Spleen (tissue), 11 donors: Measurements from ENCODE around the gene RAE1. TPM values are rescaled to one million over a fixed set of nuclear protein-coding genes. Genes with fewer than 3 reads are reported as not detected.

ENCODE experiments used
- DNase-seq: peaks from one replicate; pipeline ENCODE4 v3.0.0-alpha.2; 2020
- H3K27ac ChIP-seq, 8 donors: fragments of 200-600 bp; sonication (generic) in 7 of 8; 1 replicate in 4 of 8; 2 replicates in 4 of 8; pipeline versions ENCODE4 v1.5.0 to v1.8.0; 2016 to 2021; ENCODE audit warnings: inconsistent platforms in 4 of 8, mild to moderate bottlenecking in 4 of 8, moderate library complexity in 1 of 8
- H3K27me3 ChIP-seq, 7 donors: fragments of 200-600 bp; sonication (generic) in 6 of 7; replicated peaks in 1 of 7; 1 replicate in 4 of 7; 2 replicates in 3 of 7; pipeline versions ENCODE4 v1.5.0 to v1.8.0; 2016 to 2021; ENCODE audit warnings: inconsistent platforms in 3 of 7, mild to moderate bottlenecking in 1 of 7
- H3K36me3 ChIP-seq, 6 donors: fragments of 200-600 bp; sonication (generic) in 5 of 6; 1 replicate in 4 of 6; 2 replicates in 2 of 6; pipeline versions ENCODE4 v1.5.0 to v1.8.0; 2016 to 2021; ENCODE audit warnings: inconsistent platforms in 2 of 6
- H3K4me1 ChIP-seq, 6 donors: fragments of 200-600 bp; sonication (generic) in 5 of 6; 1 replicate in 3 of 6; 2 replicates in 3 of 6; pipeline versions ENCODE4 v1.5.0 to v1.8.0; 2016 to 2021; ENCODE audit warnings: inconsistent platforms in 3 of 6
- H3K4me3 ChIP-seq, 8 donors: fragments of 200-600 bp; sonication (generic) in 7 of 8; 1 replicate in 4 of 8; 2 replicates in 4 of 8; pipeline versions ENCODE4 v1.5.0 to v1.8.0; 2016 to 2021; ENCODE audit warnings: inconsistent platforms in 4 of 8, mild to moderate bottlenecking in 4 of 8, moderate library complexity in 2 of 8
- H3K9me3 ChIP-seq, 8 donors: fragments of 200-600 bp; sonication (generic) in 7 of 8; 1 replicate in 4 of 8; 2 replicates in 4 of 8; pipeline versions ENCODE4 v1.5.0 to v1.8.0; 2016 to 2021; ENCODE audit warnings: inconsistent platforms in 4 of 8
- POLR2A ChIP-seq, 3 donors: fragments of 450-650 bp; IDR thresholded peaks; one replicate each; pipeline ENCODE4 v1.5.1; 2017; ENCODE audit warnings: antibody characterized with exemption in 3 of 3, mild to moderate bottlenecking in 1 of 3
- POLR2AphosphoS5 ChIP-seq, 3 donors: sonication (generic); formaldehyde crosslinking; IDR thresholded peaks; one replicate each; pipeline ENCODE4 v1.5.1; 2017; ENCODE audit warnings: antibody characterized with exemption in 3 of 3
- WGBS, 5 donors: extraction: QIAGEN DNeasy Blood & Tissue Kit in 3 of 5; methylation state at CpG; one replicate each; pipeline versions ENCODE4 v1.1.5 to v1.1.7; 2013 to 2018; 5-methylcytosine and 5-hydroxymethylcytosine counted together
- intact Hi-C: fragments of 100-400 bp; cut with DNase I; formaldehyde crosslinking; loops from one replicate; pipeline ENCODE4 v1.15.0; 2023; ENCODE audit warnings: low total_unique reads
- microRNA-seq, 3 donors: library from miRNA; unstranded; fragments of <30 nt; microRNA quantifications; one replicate each; pipeline versions ENCODE4 to v1.1.0, GENCODE V29; 2019 to 2020
- polyA plus RNA-seq, 3 donors: library from polyadenylated mRNA; stranded (reverse); fragments of 200-250 nt; gene quantifications; one replicate each; pipeline ENCODE4 v1.2.1, GENCODE V29; 2013
- small RNA-seq, 4 donors: library from RNA; depleted of rRNA; stranded (forward); fragments of <200 nt; gene quantifications; one replicate each; pipeline ENCODE3, GENCODE V24; 2016
- total RNA-seq, 7 donors: library from RNA; depleted of rRNA in 3 of 7; stranded (reverse); fragments of >200 nt in 3 of 7; fragmentation: NEBNext Ultra II Directional in 4 of 7; extraction: Animal tissue kit (Norgen Biotek cat#: 25700) in 4 of 7; gene quantifications; one replicate each; pipeline versions ENCODE4 v1.1.0 to v1.2.1, GENCODE V29; 2016 to 2021
- TF ChIP-seq, protein P1 (sequence below), 11 experiments: fragments of 200-600 bp in 7 of 11; fragments of 450-650 bp in 4 of 11; sonication (generic) in 4 of 11; IDR thresholded peaks in 8 of 11; conservative IDR thresholded peaks in 3 of 11; 1 replicate in 7 of 11; 2 replicates in 4 of 11; pipeline versions ENCODE4 v1.4.0 to v1.8.0; 2016 to 2021; ENCODE audit warnings: antibody characterized with exemption in 11 of 11, inconsistent platforms in 4 of 11, mild to moderate bottlenecking in 1 of 11
- donor health status: healthy with polysubstance abuse.
- donor health status: DM: no; HTN: no; CAD: no; lungs with moderate emphysema.
- donor health status: DM: no; HTN: no; CAD: no.
- donor health status: Bipolar disorder and iron deficiency.
- donor health status: healthy.
- donor health status: DM: no; HTN: no; CAD: no.
- donor health status: DM: yes; HTN: yes; CAD: no.

Gene RAE1
- total and polyA plus RNA-seq, 10 donors, result 16.2 to 41.3 (median 23.1) TPM

DNA sequence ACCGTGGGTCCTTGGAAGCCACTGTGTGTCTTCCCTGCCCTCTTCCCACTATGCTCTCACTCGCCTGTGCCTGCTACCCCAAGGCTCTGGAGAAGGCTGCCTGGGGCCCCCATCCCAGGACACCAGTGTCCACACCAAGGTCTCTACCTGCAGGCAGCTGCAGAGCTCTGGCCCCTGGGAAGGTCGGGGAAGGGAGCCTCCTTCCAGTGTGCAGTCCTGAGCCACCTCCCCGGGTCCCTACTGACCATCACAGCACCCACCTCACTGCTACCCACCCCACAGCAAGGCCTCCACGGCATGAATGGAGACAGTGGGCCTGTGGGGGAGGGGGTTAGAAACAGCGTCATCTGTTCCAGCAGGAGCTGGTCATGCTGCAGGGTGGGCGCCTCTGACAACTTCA lies 75.8 kb downstream of the RAE1 start:
- Histone ChIP-seq H3K27ac (no peak overlapping the region), H3K4me3 (no peak overlapping the region), H3K4me1 (peaks cover 5 to 77% (median 51%) of the 10 kb centered on the region in 6 donors), H3K9me3 (no peaks in the 10 kb centered on the region), H3K36me3 (no peaks in the 10 kb centered on the region), H3K27me3 (no peaks in the 10 kb centered on the region)
- DNase-seq, result peak; percentile 74
- 82 to 92% (median 83%) methylated on average over 7 of the region's 7 CpGs for WGBS, 5 donors
- no peak for TF ChIP-seq POLR2A (IDR thresholded peaks at IDR 0.05)
- TF ChIP-seq POLR2AphosphoS5 (IDR thresholded peaks at IDR 0.05), result no peak
- intact Hi-C loops, result no loop called here

DNA sequence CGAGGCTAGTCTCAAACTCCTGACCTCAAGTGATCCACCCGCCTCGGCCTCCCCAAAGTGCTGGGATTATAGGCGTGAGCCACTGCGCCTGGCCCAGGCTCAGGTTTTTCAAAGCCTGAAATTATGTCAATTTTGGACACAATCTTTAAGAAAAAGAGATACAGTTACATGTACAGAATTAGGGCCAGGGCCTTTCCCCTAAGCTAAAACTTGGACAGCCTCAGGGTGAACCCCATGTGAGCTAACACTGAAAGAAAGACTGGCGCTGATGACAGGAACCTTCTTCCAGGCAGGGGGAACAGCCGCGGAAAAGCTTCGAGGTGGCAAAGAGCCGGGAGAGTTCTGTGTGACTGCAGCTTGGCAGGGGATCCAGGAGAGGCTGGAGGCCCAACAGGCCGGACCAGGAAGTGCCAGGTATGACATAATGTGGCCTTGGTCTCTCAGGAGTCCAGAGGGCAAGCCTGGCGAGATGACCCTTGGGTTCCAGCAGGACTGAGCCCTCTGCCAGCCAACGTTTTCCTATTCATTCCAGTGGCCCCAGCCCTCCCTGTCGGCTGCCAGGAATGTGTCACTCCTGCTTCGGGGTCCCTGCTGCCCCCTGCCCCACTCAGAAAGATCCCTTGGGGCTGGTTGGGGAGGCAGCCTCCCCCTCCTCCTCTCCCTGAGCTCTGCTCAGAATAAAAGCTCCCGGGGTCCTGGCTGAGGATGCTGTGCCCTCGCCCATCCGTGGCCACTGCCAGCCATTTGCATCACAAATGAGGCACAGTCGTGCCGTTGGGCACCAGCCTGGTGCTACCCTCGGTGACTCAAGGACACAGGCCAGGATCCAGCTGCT lies 77.5 kb downstream of the RAE1 start:
- no peaks in the 10 kb centered on the region for H3K36me3 ChIP-seq
- DNase-seq, result peak; percentile 79
- H3K4me1 ChIP-seq, result peaks cover 21 to 90% (median 67%) of the 10 kb centered on the region in 6 donors
- no peak overlapping the region for H3K4me3 ChIP-seq
- intact Hi-C loops, result no loop called here
- 74 to 85% (median 76%) methylated on average over 16 to 21 of the region's 21 CpGs for WGBS, 5 donors
- peak overlapping the region in 1 of 8 donors; percentile 89 for H3K27ac ChIP-seq
- H3K9me3 ChIP-seq, result no peaks in the 10 kb centered on the region
- TF ChIP-seq, protein P1, sequence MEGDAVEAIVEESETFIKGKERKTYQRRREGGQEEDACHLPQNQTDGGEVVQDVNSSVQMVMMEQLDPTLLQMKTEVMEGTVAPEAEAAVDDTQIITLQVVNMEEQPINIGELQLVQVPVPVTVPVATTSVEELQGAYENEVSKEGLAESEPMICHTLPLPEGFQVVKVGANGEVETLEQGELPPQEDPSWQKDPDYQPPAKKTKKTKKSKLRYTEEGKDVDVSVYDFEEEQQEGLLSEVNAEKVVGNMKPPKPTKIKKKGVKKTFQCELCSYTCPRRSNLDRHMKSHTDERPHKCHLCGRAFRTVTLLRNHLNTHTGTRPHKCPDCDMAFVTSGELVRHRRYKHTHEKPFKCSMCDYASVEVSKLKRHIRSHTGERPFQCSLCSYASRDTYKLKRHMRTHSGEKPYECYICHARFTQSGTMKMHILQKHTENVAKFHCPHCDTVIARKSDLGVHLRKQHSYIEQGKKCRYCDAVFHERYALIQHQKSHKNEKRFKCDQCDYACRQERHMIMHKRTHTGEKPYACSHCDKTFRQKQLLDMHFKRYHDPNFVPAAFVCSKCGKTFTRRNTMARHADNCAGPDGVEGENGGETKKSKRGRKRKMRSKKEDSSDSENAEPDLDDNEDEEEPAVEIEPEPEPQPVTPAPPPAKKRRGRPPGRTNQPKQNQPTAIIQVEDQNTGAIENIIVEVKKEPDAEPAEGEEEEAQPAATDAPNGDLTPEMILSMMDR (IDR thresholded peaks at IDR 0.05 in 8 of 11, conservative IDR thresholded peaks at IDR 0.05 in 3 of 11), result no peak
- TF ChIP-seq POLR2AphosphoS5 (IDR thresholded peaks at IDR 0.05), result peak in 1 of 3 donors; percentile 7
- TF ChIP-seq POLR2A (IDR thresholded peaks at IDR 0.05), result no peak
- no peaks in the 10 kb centered on the region for H3K27me3 ChIP-seq

Small RNAs within 50 kb of the gene (microRNA-seq; reads per million reads assigned to microRNA genes)
- 0 reads per million in 3 donors for gene MIR4325

Small RNAs within 50 kb of the gene (small RNA-seq; reads per million reads assigned to genes)
- 0 reads per million in 4 donors for gene MIR4325
- gene RF00019, result 0 reads per million in 4 donors
- 0 reads per million in 4 donors for gene RPL39P39

Other genes starting within 250 kb of the RAE1 start
- 1 to 10 TPM in 2 of 7 donors, under 1 TPM in 4, not detected in 1; 0.43 to 1.5 (median 0.95) TPM for gene BMP7, start 84.6 kb upstream of the RAE1 start, total RNA-seq
- gene BMP7, start 84.6 kb upstream of the RAE1 start, polyA plus RNA-seq, result under 1 TPM; 0.26 to 0.58 (median 0.36) TPM
- gene SPO11, start 21.5 kb upstream of the RAE1 start, total RNA-seq, result not detected
- not detected for gene SPO11, start 21.5 kb upstream of the RAE1 start, polyA plus RNA-seq
- 100 to 1,000 TPM in 1 of 7 donors, 10 to 100 TPM in 6; 49.2 to 120 (median 61.6) TPM for gene RBM38, start 40.1 kb downstream of the RAE1 start, total RNA-seq
- 10 to 100 TPM; 48.6 to 87.8 (median 81.2) TPM for gene RBM38, start 40.1 kb downstream of the RAE1 start, polyA plus RNA-seq
- under 1 TPM in 1 of 7 donors, not detected in 6; 0.26 TPM for gene CTCFL, start 173.9 kb downstream of the RAE1 start, total RNA-seq
- gene CTCFL, start 173.9 kb downstream of the RAE1 start, polyA plus RNA-seq, result under 1 TPM in 2 of 3 donors, not detected in 1; 0.23 to 0.45 TPM
- under 1 TPM in 4 of 7 donors, not detected in 3; 0.17 to 0.67 (median 0.41) TPM for gene PCK1, start 209.9 kb downstream of the RAE1 start, total RNA-seq
- gene PCK1, start 209.9 kb downstream of the RAE1 start, polyA plus RNA-seq, result under 1 TPM; 0.04 to 0.13 (median 0.05) TPM